HG02678 (cell line): ENCODE results near the gene VASH1.

Experiments
- ATAC-seq: cut with Tn5 transposase; IDR thresholded peaks from one replicate; pipeline ENCODE4 v1.9.1; 2021; ENCODE audit warnings: mild to moderate bottlenecking, moderate library complexity; ENCODE audit not compliant: unreplicated experiment

VASH1 gene

DNA sequence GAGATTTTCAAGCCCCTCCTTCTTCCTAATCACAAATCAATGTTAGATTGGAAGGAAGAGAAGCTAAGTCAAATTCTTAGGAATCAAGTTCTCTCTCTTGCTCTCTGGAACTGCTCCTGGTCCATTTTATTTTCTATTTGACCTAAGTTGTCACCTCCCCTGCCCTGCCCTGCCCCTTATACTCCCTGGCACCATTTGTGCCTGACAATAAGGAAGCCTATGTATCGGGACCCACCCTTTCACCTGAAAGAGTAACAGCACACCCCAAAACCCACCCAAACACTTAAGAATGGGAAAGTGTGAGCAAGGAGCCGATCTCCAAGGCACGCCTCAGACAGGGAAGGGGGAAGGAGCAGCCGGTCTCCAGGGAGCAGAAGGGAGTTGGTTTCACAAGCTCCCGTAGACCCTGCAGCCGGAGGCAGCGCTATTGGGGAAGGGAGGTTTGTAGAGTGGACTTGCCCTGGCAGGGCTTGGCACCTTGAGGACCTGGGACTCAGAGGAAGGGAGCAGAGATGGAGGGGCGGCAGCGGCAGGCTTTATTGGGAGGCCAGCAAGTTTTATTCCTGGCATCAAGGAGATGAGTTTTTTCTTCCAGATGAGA, 66.5 kb downstream of the VASH1 start:
- ATAC-seq: no peak

DNA sequence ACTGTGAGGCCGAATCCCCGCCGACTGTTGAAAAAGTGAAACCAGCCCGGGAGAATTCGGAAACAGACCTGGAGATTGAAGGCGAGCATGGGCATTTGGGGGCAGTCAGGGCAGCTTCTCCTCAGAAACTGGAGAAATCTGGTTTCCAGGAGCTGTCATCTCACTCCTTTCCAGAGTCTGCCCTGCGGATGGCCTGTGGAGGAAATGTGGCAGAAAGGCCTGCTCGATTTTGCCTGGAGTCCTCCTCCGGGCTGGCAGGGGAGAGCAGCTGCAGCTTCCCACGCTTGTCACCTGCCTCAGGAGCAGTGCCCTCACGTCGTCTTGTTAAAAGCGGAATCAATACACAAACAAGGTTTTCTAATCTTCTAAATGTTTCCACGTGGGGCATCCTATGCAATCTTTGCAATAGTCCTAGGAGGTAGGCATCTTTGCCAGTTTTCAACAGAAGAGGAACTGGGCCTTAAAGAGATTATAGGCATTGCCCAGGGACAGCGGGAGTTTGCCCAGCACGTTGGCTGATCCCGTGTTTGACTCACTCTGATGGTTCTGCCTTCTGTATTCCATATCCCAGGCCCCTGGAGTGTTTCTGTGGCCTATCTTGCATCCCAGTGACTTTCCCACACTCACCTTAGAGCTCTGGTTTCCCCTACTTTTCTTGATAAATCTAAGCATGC, 67.2 kb downstream of the VASH1 start:
- ATAC-seq: no peak

DNA sequence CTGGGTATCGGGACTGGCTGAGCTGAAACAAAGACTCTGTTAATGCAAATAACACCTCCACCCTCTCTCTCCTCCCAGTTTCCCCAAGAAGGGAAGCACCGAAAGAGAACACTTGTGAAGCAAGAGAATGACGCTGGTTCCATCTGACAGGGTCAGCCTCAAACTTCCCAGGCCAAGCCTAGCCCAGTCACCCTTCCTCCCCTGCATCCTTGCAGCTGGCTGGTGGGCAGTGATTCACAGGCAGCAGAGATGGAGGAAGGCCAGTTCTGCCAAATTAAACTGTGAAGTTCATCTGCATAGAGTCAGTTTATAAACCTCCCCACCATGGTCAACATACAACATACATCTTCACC, 67.7 kb downstream of the VASH1 start:
- no peak for ATAC-seq

DNA sequence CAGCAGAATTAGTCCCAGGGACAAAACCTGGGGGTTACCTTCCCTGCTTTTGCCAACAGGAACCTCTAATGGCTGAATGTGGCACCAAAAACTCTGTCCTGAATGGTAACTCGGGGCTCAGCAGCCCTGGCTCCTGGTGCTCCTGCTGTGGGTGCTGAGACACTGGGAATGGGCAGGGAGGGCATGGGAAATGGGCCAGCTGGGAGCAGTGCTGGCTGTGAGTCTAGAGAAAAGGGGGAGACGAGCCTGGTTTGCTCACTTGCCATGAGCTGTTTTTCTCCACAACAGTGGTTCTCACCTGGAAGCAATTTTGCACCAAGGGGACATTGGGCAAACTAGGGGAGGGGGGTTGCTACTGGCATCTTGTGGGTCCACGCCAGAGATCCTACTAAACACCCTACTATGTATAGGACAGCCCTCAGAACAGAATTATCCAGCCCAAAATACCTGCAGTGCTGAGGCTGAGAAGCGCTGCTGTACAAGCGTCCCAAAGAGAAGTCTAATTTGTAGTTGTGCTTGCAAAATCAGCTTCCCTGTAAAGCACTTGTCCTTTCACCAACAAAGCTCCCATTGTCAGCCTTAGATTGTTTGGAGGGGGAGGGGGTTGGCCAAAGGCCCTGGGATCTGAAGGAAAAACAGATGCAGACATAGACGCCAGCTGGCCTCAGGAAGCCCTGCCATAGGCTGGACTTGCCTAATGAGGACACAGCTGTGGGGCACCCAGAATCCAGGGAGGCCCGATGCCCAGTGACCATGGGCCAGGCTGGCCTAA, 68.6 kb downstream of the VASH1 start:
- ATAC-seq: no peak

DNA sequence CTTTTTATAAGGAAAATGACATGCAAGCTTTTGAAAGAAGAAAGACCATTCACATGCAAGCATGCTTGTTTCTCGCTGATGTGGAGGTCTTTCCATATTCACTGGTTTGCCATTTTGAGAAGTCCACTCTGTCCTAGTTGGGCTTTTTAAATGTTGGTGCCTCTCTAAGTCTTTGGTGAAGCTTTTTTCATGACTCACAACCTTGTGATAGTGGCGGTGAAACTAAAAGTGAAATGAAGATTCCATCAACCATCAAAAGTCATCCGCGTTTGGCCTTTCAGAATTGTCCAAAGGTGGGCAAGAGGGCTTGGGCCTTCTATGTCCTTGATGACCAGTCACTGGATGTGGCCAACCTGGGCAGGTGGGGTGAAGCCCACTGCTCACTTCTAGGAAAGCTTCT, 69.3 kb downstream of the VASH1 start:
- no peak for ATAC-seq

DNA sequence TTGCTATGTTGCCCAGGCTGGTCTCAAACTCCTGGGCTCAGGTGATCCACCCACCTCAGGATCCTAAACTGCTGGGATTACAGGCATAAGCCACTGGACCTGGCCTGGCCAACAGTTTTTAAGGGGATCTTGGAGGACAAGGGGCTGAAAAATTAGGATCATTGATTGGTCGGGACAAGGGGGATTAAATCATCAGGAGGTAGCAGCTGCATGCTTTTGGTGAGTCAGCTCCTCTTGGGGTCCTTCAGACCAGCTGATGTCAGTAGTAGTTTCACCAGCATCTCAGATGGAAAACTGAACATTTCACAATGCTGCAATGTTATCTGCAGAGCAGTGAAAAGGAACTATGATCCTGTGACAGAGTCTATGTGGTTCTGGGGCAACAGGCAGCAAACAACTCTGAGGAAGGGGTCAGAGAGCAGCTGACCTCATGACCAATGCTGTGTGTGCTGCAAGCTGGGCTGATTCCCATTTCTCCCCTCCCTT, 71.3 kb downstream of the VASH1 start:
- ATAC-seq: no peak
